Smooth muscle cell of the coronary artery (primary cell): ENCODE results near the gene PRR27. TPM values are rescaled to one million over a fixed set of nuclear protein-coding genes. Genes with fewer than 3 reads are reported as not detected.

Experiments used
- total RNA-seq: library from RNA; depleted of rRNA; stranded (reverse); fragments of >200 nt; gene quantifications from 2 replicates; pipeline ENCODE4 v1.2.3, GENCODE V29; 2014; ENCODE audit warnings: low replicate concordance

PRR27 gene
- total RNA-seq, result not detected in 2 replicates

GRCh38 chr4:70153937-70154336 lies at the start of gene PRR27:
PRR27 (plus strand) TSS chr4:70154237; CDS start chr4:70154376, 139 bp downstream.

GRCh38 chr4:70195425-70195824 lies 41.4 kb downstream of the PRR27 start, which contains the start of gene ODAM:
ODAM (plus strand) TSS chr4:70195725; CDS start chr4:70196544, 819 bp downstream.

Other genes starting within 250 kb of the PRR27 start
- gene CSN1S1, start 223.2 kb upstream of the PRR27 start, total RNA-seq, result not detected in 2 replicates
- not detected in 2 replicates for gene CSN2, start 188.5 kb upstream of the PRR27 start, total RNA-seq
- gene STATH, start 158.3 kb upstream of the PRR27 start, total RNA-seq, result 0.15 TPM in 1 of 2 replicates, not detected in the other
- gene HTN3, start 125.8 kb upstream of the PRR27 start, total RNA-seq, result not detected in 2 replicates
- not detected in 2 replicates for gene HTN1, start 103.8 kb upstream of the PRR27 start, total RNA-seq
- not detected in 2 replicates for gene ODAM, start 41.5 kb downstream of the PRR27 start, total RNA-seq
- not detected in 2 replicates for gene FDCSP, start 71.9 kb downstream of the PRR27 start, total RNA-seq
- not detected in 2 replicates for gene CSN3, start 88.4 kb downstream of the PRR27 start, total RNA-seq
- gene CABS1, start 180.7 kb downstream of the PRR27 start, total RNA-seq, result not detected in 2 replicates
- gene SMR3A, start 206.5 kb downstream of the PRR27 start, total RNA-seq, result not detected in 2 replicates
- gene SMR3B, start 228.9 kb downstream of the PRR27 start, total RNA-seq, result not detected in 2 replicates
- not detected in 2 replicates for gene OPRPN, start 243.7 kb downstream of the PRR27 start, total RNA-seq